Calu3 (cell line): ENCODE results near the gene XYLT2. TPM values are rescaled to one million over a fixed set of nuclear protein-coding genes. Genes with fewer than 3 reads are reported as not detected.

Experiments used
- BruUV-seq: library from RNA; stranded (reverse); fragments of 400-500 nt; replicated peaks from 2 replicates; lab custom pipeline; 2021; lab: Mats Ljungman, UMichigan
- CTCF ChIA-PET: fragments of 300-600 bp; sonication (Branson Sonifier 250); formaldehyde crosslinking; loops from one replicate; lab custom pipeline; 2022; ENCODE audit warnings: antibody characterized with exemption; lab: Charles Lee
- DNase-seq: peaks from one replicate; pipeline ENCODE4 v3.0.0; 2022
- H3K27ac Mint-ChIP-seq: one replicate; pipeline ENCODE4 v1.8.0; 2022; ENCODE audit warnings: mixed read lengths; ENCODE audit not compliant: unreplicated experiment
- H3K27me3 Mint-ChIP-seq: one replicate; pipeline ENCODE4 v1.8.0; 2022; ENCODE audit warnings: mixed read lengths; ENCODE audit not compliant: unreplicated experiment
- H3K36me3 Mint-ChIP-seq: one replicate; pipeline ENCODE4 v1.8.0; 2022; ENCODE audit warnings: mild to moderate bottlenecking, moderate library complexity, mixed read lengths; ENCODE audit not compliant: insufficient read depth, unreplicated experiment
- H3K4me1 Mint-ChIP-seq: one replicate; pipeline ENCODE4 v1.8.0; 2022; ENCODE audit warnings: mild to moderate bottlenecking, low read depth, mixed read lengths; ENCODE audit not compliant: unreplicated experiment
- H3K4me3 Mint-ChIP-seq: one replicate; pipeline ENCODE4 v1.8.0; 2022; ENCODE audit warnings: mild to moderate bottlenecking, low read depth, moderate library complexity, mixed read lengths; ENCODE audit not compliant: unreplicated experiment
- H3K9me3 Mint-ChIP-seq: one replicate; pipeline ENCODE4 v1.8.0; 2022; ENCODE audit warnings: low read depth, mixed read lengths; ENCODE audit not compliant: unreplicated experiment
- intact Hi-C: fragments of 100-400 bp; cut with micrococcal nuclease; formaldehyde crosslinking; loops from one replicate; pipeline ENCODE4 v1.10.0; 2022; ENCODE audit not compliant: unreplicated experiment
- total RNA-seq: library from RNA; stranded (reverse); gene quantifications from 2 replicates; pipeline ENCODE4 v1.2.3, GENCODE V29; 2022
- TF ChIP-seq, protein P1 (sequence below): fragments of 200-600 bp; IDR thresholded peaks from one replicate; pipeline ENCODE4 v1.8.0; 2022; ENCODE audit warnings: antibody characterized with exemption; ENCODE audit not compliant: unreplicated experiment

Gene XYLT2
- total RNA-seq, 1 experiment from 2014 or later, result 44.3 TPM

DNA sequence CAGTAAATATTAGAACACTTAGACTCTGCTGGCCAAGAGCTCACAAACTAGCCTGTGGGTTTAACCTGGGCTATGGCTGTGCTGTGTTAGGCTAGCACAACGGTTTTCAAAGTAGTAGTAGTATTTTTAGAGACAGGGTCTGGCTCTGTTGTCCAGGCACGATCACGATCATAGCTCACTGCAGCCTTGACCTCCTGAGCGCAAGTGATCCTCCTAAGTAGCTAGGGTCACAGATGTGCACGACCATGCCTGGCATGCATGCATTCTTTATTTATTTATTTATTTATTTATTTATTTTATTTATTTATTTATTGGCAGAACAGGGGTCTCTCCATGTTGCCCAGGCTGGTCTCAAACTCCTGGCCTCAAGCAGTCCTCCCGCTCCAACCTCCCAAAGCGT is 16.7 kb downstream of the XYLT2 start:
- no peak overlapping the region for H3K27ac Mint-ChIP-seq
- TF ChIP-seq, protein P1, sequence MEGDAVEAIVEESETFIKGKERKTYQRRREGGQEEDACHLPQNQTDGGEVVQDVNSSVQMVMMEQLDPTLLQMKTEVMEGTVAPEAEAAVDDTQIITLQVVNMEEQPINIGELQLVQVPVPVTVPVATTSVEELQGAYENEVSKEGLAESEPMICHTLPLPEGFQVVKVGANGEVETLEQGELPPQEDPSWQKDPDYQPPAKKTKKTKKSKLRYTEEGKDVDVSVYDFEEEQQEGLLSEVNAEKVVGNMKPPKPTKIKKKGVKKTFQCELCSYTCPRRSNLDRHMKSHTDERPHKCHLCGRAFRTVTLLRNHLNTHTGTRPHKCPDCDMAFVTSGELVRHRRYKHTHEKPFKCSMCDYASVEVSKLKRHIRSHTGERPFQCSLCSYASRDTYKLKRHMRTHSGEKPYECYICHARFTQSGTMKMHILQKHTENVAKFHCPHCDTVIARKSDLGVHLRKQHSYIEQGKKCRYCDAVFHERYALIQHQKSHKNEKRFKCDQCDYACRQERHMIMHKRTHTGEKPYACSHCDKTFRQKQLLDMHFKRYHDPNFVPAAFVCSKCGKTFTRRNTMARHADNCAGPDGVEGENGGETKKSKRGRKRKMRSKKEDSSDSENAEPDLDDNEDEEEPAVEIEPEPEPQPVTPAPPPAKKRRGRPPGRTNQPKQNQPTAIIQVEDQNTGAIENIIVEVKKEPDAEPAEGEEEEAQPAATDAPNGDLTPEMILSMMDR, result no peak
- no peak overlapping the region for H3K4me3 Mint-ChIP-seq
- no TSS peak for BruUV-seq
- H3K36me3 Mint-ChIP-seq, result peaks cover 41% of the 10 kb centered on the region
- H3K4me1 Mint-ChIP-seq, result no peaks in the 10 kb centered on the region
- no peak for DNase-seq
- no peaks in the 10 kb centered on the region for H3K9me3 Mint-ChIP-seq
- H3K27me3 Mint-ChIP-seq, result no peaks in the 10 kb centered on the region
- CTCF ChIA-PET, result interaction anchor here (0.5 to 5.9 kb wide), 12 partner anchors 13 to 511 kb away, joined by 3 to 28 read pairs (median 4); partner anchors contain the start of genes LRRC59, RSAD1 and XYLT2
- intact Hi-C loops, result loop anchor here (1.0 kb wide), 1 partner anchor 117 kb away; no protein-coding TSS in a partner anchor

DNA sequence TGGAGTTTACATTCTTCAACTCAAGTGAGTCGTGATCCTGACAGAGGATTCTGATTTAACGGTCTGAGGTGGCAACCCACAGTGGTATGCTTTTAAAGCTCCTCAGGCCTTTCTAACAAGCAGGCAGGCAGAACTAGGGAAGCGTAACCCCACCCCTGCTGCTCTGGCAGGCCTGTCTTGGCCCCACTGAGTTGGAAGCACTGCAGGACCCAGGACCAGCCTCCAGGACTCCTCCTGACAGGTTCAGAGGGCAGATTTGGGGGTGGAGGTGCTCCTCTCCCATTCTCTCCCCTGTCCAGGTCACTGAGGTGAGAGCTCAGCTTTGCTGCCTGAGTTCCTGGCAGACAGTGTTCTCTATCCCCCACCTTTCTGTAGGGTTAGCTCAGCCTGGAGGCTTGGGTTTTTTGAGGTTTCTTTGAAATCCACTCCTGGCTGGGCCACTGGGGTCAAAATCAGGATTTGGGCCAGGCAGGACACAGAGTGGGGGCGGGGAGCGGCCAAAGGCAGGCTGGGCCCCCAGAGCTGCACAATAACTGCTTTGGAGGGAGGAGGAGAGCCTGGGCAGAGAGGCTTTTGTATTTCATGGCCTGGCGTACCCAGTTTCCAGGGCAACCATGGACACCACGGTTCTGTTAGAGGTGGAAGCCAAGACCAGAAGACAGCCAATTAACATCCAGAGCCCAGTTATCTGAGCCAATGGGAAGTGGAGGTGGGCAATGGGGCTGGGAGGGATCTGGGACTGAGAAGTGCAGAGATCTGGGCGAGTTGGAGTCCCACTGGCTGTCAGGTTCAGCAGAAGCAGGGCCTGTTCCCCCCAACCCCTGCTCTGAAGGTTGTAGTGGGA is 17.5 kb downstream of the XYLT2 start:
- CTCF ChIA-PET, result interaction anchor here (1.0 to 5.9 kb wide), 5 partner anchors 18 to 212 kb away, joined by 3 to 28 read pairs (median 6); partner anchors contain the start of genes LRRC59, RSAD1 and XYLT2
- no peaks in the 10 kb centered on the region for H3K27me3 Mint-ChIP-seq
- intact Hi-C loops, result no loop called here

DNA sequence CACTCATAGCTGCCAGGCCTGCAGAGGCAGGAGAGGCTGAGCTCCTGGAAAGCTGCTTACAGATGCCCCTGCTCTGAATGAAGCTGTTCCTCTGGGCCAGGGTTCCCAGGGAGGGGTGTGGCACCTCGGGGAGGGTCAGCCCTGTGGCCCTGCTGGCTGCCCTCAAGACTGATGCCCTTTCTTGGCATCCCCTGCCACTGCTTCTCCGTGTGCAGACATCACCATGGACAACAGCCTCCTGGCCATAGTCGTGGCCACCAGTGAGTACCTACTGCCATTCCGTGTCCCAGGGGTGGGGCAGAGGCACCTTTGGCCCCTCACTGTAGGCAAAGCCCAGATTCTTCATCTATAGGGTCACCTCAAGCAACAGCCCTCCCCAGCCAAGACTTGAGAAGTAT is 18.1 kb downstream of the XYLT2 start:
- Mint-ChIP-seq H3K4me1 (no peaks in the 10 kb centered on the region), H3K36me3 (peaks cover 39% of the 10 kb centered on the region), H3K9me3 (no peaks in the 10 kb centered on the region), H3K4me3 (no peak overlapping the region), H3K27ac (no peak overlapping the region), H3K27me3 (no peaks in the 10 kb centered on the region)
- BruUV-seq, result no TSS peak
- CTCF ChIA-PET, result interaction anchor here (1.1 to 5.9 kb wide), 2 partner anchors 33 to 115 kb away, joined by 9 to 28 read pairs; partner anchors contain the start of gene LRRC59
- TF ChIP-seq, protein P1, result no peak
- no peak for DNase-seq
- intact Hi-C loops, result no loop called here

More for the DNA sequence above, 17.5 kb downstream of the XYLT2 start:
- BruUV-seq, result no TSS peak
- Mint-ChIP-seq H3K9me3 (no peaks in the 10 kb centered on the region), H3K27ac (no peak overlapping the region), H3K4me3 (no peak overlapping the region), H3K36me3 (peaks cover 42% of the 10 kb centered on the region), H3K4me1 (no peaks in the 10 kb centered on the region)
- TF ChIP-seq, protein P1, result no peak
- DNase-seq, result no peak

DNA sequence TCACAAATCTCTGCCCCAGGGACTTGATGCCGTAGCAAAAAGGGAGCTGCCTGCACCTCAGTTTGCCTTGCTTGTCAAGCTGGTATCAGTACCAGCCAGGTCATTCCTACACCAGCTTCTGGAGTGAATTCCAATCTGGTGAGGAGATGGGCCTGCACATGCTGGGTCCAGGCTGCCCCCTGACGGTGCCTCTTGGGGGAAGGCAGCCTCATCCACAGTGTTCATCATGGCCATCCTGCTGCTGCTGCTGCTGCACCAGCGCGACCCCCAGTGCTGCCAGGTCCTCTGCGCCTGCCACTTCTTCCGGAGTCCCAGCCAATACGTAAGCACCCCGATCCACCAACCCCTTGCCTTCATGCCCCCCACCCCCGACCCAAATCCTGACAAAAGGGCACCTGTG is 18.8 kb downstream of the XYLT2 start:
- H3K27me3 Mint-ChIP-seq, result no peaks in the 10 kb centered on the region
- H3K4me3 Mint-ChIP-seq, result no peak overlapping the region
- intact Hi-C loops, result no loop called here
- no peak for DNase-seq
- TF ChIP-seq, protein P1, result no peak
- CTCF ChIA-PET, result interaction anchor here (1.1 to 5.9 kb wide), 2 partner anchors 32 to 115 kb away, joined by 9 to 28 read pairs; partner anchors contain the start of gene LRRC59
- no peak overlapping the region for H3K27ac Mint-ChIP-seq
- no peaks in the 10 kb centered on the region for H3K4me1 Mint-ChIP-seq
- peaks cover 35% of the 10 kb centered on the region for H3K36me3 Mint-ChIP-seq
- no TSS peak for BruUV-seq
- H3K9me3 Mint-ChIP-seq, result no peaks in the 10 kb centered on the region
